ENCODE data around the gene PLEKHG5.

The PLEKHG5 gene

DNA sequence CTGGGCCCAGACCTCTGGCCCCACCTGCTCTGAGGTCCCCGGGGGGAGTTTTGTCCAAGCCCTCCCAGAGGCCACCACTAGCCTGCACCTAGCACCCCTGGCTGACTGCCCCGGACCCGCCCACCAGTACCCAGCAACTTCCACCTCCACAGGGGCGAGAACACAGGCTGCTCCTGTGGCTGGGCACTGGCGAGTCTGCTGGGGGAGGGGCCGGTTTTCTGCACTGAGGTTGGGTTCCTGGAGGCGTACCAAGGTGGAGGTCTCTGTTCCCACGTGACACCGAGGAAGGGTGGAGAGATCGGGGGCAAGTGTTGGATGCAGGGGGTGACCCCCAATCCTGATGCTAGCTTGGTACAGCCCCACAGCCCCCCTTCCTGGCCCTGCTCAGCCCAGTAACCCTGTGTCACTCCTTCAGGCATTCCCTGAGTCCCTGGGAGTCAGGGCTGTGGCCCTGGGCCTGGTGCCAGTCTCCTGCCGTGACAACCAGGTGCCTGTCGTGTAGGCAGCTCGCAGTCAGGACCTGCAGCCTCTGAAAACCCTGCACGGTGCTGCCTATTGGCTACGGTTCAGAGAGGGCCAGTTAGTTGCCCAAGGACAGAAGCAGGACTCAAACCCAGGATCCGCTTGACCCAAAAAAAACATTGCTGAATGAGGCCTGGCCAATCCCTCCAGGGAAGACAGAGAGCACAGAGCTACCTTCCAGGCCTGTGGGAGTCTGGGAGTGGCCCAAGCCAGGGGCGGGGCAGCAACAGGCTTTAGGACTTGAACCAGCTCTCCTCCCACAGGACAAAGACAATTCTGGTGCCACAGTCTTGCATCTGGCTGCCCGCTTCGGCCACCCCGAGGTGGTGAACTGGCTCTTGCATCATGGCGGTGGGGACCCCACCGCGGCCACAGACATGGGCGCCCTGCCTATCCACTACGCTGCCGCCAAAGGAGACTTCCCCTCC is 63.8 kb downstream of the PLEKHG5 start:
- no peak for DNase-seq (ENCODE audit: low read depth in 1 of 2, low spot score in 1 of 2)

DNA sequence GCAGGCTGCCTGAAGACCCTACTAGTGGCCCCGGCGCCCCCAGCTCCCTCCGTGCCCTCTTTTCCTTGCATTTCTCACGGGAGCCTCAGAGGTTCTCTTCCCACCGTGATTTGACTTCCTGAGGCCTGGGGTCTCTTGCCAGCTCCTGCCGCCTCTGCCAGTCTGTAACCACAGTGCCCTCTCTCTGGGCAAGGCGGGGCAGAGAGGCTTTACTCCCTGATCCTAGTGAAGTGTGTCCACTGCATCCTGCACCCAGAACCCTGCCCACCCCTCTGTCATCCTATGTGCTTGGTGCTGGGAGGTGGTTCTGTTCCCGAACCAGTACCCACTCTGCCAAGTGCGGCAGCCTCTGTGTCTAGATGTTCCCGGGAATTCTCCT is 64.5 kb downstream of the PLEKHG5 start:
- DNase-seq (ENCODE audit: low read depth in 1 of 2, low spot score in 1 of 2): no peak

DNA sequence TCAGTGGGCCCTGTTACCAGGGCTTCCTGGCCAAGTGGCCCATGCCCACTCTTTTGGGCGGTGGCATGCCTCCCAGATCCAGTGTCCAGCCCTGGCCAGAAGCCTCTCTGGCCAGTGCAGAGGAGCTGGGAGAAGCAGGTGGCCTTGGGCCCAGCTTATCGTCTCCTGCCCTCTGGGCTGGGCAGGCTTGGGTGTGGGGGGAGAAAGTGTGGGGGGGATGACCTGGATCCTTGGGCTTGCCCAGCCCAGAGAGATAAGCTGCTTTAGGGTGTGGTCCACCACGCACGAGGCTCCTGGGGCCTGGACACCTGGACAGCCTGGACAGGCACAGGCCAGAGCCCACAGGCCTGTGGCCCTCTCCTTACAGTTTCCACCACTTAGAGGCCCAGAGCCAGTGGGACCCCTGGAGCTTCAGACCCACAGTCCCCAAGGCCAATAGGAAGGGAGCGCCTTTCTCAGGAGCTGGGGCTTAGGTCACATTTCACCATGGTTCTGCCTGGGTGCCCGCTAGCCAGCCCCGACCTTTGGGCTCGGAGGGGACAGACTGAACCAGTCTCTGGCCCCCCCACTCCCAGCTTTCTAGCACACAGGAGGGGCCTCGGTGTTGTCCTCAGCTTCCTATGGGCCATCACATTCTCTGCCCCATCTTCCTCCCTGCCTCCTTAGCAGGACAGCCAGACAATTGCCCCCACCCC is 65.0 kb downstream of the PLEKHG5 start:
- DNase-seq (ENCODE audit: low read depth in 1 of 2, low spot score in 1 of 2): no peak

DNA sequence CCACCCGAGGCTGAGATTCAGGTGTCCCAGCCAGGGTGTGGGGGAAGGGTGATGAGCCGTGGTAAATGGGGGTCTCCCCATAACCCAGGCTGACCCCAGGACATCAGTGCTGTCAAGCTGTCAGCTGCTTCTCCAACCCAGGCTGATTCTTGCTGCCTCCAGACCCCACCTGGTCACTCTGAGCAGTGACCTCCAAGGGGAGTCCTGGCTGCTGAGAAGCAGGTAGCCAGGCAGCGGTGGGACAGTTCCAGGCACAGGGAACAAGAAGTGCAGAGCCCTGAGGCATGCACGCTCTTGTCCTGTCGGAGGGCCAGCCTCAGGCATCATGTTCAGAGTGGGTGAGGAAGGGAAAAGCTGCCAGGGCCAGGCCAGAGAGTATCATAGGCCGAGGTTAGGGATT is 65.8 kb downstream of the PLEKHG5 start:
- no peak for DNase-seq (ENCODE audit: low read depth in 1 of 2, low spot score in 1 of 2)

DNA sequence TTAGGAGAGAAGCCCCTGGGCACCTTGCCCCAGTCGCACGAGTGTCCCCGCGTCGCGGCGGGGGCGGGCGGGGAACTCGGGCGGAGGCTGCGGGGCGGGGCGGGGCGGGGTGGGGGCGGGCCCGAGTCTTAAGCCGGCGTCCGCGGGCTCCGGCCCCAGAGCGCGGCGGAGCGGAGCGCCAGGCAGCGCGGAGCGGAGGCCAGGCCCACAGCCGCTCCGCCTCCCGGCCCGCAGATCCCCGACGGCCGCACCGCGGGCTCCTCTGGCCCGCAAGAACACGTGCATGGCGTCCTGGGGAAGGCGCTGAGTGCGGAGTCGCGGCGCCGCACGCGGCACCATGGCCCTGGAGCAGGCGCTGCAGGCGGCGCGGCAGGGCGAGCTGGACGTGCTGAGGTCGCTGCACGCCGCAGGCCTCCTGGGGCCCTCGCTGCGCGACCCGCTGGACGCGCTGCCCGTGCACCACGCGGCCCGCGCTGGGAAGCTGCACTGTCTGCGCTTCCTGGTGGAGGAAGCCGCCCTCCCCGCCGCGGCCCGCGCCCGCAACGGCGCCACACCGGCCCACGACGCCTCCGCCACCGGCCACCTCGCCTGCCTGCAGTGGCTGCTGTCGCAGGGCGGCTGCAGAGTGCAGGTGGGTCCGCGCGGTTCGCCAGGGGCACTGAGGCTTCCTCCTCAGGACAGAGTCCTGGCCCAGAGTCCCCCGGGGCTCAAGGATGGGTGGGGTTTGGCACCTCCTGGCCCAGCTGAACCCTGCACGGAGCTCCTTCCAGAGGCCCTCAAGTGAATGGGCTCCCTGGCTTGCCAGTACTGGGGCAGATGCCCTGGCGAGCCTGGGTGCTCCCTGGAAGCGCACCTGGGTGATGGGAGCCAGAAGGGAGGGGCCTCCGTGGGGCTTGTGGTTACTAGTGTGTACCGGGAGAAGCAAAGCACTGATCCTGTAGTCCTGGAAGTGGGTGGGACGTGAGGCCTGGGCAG is 66.6 kb downstream of the PLEKHG5 start, which contains the start of gene ESPN:
Gene ESPN (plus strand): TSS at position 158 of the 975 bp plus-strand sequence. CDS start 180 bp downstream, at position 338.
- no peak for DNase-seq (ENCODE audit: low read depth in 1 of 2, low spot score in 1 of 2)

DNA sequence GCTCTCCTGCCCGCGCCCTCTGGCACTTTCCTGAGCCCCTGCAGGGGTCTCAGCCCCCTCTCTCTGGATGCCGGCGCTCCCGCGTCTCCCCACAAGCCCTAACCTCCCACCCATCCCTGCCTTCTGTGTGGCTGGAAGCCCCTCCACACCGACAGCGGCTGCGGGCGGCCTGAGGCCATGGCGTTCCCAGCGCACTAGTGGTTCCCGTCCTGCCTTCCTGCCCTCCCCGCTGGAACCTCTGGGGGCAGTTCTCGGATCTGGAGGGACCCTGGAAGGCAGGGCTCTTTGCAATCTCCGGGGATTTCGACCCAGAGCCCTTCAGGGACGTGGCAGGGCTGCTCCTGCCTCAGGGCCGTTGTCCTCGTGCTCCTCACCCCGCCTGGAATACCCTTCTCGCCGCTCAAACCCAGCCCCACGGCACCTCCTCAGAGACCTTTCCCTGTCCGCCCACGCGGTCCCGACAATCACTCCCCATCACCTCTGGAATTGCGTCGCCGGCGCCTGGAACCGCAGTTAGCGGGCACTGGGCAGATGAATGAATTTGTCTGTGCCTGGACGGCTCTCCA is 67.4 kb downstream of the PLEKHG5 start:
- DNase-seq (ENCODE audit: low read depth in 1 of 2, low spot score in 1 of 2): no peak

DNA sequence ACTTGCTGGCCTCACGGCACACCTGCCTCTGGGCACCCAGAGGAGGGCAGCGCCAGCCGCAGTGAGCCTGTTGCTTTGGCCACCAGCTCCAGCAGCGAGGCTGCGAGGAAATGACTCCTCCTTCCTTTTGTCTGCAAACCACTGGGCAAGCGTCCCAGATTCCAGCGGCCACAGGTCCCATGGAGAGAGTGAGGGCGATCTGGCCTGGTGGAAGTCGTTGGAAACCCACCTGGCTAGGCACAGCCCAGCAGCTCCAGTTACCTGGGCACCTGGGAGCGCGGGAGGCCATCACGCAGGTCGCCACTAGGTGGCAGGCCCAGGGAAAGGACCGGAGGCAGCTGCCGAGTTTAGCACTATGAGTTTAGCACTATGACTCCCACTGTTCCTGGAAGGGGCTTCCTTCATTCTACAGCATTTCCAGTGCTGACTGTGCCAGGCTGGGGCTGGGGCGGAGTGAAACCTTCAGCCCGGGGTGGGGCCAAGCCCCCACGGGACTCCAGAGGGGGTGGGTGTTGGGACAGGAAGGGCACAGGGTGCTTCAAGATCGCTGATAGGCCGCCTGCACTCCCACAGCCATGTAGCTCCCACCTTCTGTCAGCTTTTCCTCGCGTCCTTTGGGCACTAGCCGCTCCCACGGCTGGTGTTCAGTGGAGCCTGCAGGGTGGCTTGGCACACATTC is 68.0 kb downstream of the PLEKHG5 start:
- peak; percentile 52 to 58 for DNase-seq (ENCODE audit: low read depth in 1 of 2, low spot score in 1 of 2)

DNA sequence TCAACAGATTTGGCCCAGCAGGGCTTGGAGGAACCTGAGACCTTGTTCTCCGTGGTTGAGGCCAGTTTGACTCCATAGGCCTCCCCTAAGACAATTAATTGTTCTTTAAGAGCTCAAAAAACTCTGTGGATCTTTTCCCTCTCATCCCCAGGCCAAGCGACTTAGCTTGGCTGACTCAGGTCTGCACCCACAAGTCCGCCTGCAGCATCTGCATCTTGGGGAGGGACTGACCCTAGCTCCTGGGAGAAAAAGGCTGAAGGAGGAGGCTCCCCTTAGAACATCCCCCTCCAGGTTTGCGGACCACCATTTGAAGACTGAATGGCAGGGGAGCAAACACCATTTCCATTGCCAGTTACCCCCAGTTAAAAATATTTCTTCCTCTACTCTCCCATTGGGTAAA is 70.2 kb downstream of the PLEKHG5 start:
- DNase-seq (ENCODE audit: low read depth in 1 of 2, low spot score in 1 of 2): no peak

DNA sequence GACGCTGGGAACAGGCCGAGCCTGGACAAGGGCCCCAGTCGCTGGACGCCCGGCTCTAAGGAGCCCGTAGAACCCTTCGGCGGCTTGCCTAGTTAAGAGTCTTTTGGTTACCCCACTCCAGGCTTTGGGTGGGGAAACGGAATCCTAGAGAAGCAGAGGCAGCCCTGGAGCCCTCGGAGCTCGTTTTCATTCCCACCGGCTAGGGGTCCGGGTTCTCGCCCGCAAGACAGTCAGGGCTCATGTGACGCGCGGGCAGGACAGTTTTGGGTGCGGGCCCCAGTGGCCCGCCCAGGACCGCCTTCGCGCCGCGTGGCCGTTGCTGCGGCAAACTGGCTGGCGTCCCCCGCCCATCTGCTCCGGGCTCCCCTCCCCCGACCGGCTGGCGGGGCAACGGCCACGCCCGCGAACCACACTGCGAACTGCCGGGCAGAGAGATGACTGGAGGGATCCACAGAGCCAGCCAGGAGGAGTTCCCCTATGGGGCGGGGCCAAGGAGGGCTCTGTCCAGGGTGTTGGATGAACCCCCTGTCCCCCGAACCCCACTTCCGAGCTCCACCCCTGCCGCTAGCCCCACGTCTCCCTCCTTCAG is 70.9 kb downstream of the PLEKHG5 start:
- no peak for DNase-seq (ENCODE audit: low read depth in 1 of 2, low spot score in 1 of 2)

DNA sequence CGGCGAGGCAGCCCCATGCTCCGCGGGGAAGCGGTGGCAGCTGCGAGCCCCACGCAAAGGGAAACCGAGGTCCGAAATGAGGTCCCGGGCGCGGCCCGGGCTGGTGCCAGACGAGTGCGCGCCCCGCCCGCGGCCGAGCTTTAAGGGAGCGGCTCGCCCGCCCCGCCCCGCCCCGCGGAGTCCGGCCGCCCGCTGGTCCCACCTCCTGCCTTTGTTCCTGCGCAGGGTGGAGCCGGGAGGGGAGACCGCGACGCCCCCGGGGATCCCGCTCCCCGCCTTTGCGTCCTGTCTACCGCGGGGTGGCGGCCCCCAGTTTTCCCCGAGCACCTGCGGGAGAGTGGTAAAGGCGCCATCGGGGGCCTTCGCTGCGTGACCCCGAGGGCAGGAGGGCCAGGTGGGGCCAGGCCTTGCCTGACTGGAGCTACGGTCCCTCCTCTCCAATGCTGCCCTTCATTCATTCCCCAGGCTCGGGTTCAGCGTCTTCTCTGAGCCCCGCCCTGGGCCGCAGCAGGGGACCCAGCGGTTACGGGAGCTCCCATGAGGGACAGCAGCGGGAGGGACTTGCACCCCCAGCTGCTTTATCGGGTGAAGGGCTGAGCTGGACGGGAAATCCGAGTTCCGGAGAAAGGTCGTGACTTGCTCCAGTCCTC is 71.5 kb downstream of the PLEKHG5 start, which contains the start of gene HES2:
Gene HES2 (minus strand): TSS at position 116 of the 650 bp plus-strand sequence. CDS start 99 bp downstream, at position 17.
- no peak for DNase-seq (ENCODE audit: low read depth in 1 of 2, low spot score in 1 of 2)

DNA sequence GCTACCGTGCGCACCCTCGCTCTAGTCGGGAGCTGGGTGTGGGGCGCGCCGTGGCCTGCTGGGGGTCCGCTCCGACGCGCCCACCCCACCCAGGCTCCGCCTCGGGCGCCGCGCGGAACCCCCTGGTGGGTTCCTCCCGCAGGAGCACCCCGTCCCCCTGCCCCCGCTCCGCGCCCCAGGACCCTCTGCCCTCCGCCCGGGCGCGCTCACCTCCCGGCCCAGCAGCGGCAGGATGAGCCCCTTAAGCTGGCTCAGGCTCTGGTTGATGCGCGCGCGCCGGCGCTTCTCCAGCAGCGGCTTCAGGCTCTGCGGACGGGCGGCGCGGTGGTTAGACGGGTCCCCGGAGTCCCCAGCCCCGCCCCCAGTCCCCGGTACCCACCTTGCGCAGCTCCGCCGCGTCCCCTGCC is 72.1 kb downstream of the PLEKHG5 start:
- DNase-seq (ENCODE audit: low read depth in 1 of 2, low spot score in 1 of 2): no peak

DNA sequence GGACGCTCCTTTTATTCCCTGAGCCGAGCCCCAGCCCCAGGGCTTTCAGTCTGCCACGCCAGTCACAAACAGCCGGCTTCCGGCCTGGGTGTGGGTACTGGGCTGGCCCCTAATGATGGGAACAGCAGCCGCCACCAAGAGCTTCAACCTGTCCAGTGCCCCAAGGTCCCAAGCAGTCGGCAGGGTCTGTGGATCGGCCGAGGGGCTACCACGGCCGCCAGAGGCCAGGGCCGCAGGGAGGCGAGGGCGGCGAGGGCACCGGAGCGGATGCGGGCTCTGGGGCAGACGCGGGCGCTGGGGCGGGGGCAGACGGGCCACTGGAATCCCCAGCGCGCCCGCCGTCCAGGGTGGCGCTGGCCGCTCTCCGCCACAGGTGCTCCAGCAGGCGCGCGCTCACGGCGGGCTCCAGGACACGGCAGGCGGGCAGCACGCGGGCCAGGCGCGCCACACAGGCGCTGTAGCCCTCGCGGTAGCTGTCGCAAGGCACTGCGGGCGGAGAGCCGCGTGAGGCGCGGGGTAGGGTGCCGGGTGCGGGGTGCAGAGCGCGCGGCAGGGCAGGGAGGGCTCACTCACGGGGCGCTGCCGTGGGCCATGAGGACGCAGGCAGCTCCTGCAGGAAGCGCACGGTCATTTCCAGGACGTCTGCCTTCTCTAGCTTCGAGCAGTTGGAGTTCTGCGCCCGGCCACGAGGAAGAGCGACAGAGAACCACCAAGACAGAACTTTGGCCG is 72.6 kb downstream of the PLEKHG5 start:
- DNase-seq (ENCODE audit: low read depth in 1 of 2, low spot score in 1 of 2): no peak

DNA sequence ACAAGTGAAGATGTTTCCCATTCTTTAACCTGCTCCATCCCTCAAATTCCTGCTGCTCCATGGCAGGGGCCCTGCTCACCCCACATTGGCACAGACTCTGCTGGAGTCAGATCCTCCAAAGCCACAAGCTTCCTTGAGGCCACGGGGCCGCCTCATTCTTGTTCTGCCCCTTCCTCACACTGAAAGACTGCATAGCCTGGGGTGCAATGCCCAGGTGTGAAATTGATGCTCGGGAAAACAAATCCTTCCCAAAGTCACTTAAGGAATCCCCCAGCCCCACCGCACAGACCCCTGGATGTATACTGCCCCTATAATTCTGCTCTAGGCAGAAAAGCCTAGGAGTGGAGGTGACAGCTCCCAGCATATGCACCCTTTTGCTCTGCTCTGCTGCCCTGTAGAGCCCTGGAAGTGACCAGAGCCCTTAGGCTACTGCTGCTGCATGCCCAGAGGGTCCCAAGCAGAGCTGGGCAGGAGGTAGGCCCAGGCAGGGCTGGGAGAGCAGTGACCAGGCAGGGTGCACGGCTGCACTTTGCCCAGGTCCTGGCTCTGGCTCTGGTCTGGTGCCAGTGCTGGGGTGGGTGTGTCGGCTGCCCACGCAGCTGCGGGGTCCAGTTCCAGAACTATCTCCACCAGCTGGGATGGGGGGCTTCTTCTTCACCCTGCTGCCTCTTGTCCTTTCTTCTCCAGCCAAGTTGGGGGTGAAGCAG is 73.4 kb downstream of the PLEKHG5 start:
- no peak for DNase-seq (ENCODE audit: low read depth in 1 of 2, low spot score in 1 of 2)

All from activated T-helper 1 cell treated with anti-CD3 and anti-CD28 coated beads, Interleukin-2, amount 50 U/mL, for 16 hours (primary cell).